Thyroid gland (tissue), 4 donors: ENCODE data around the gene RAPGEF4. TPM values are rescaled to one million over a fixed set of nuclear protein-coding genes. Genes with fewer than 3 reads are reported as not detected.

Experiments used
- DNase-seq, 2 donors: peaks; one replicate each; pipeline ENCODE4 v3.0.0-alpha.2; 2019
- H3K27ac ChIP-seq, 3 donors: fragments of 200-600 bp; sonication (generic); 1 replicate in 2 of 3; 2 replicates in 1 of 3; pipeline ENCODE4 v1.5.1; 2016 to 2019; ENCODE audit warnings: mild to moderate bottlenecking in 1 of 3, moderate library complexity in 1 of 3
- H3K27me3 ChIP-seq: fragments of 200-600 bp; sonication (generic); one replicate; pipeline ENCODE4 v1.5.1; 2019
- H3K36me3 ChIP-seq, 2 donors: fragments of 200-600 bp; sonication (generic); one replicate each; pipeline ENCODE4 v1.5.1; 2016 to 2019
- H3K4me1 ChIP-seq, 2 donors: fragments of 200-600 bp; sonication (generic); one replicate each; pipeline ENCODE4 v1.5.1; 2017 to 2019
- H3K4me3 ChIP-seq, 3 donors: fragments of 200-600 bp; sonication (generic); replicated peaks in 1 of 3; 1 replicate in 2 of 3; 2 replicates in 1 of 3; pipeline ENCODE4 v1.5.1; 2016; ENCODE audit warnings: mild to moderate bottlenecking in 1 of 3
- H3K9me3 ChIP-seq: fragments of 200-600 bp; sonication (generic); one replicate; pipeline ENCODE4 v1.5.1; 2017
- CTCF ChIP-seq, 6 experiments: fragments of 200-600 bp in 3 of 6; fragments of 450-650 bp in 3 of 6; sonication (generic) in 3 of 6; IDR thresholded peaks; one replicate each; pipeline ENCODE4 v1.5.1; 2016 to 2019; ENCODE audit warnings: antibody characterized with exemption in 6 of 6, mild to moderate bottlenecking in 2 of 6, inconsistent platforms in 1 of 6, moderate library complexity in 1 of 6
- POLR2A ChIP-seq, 2 donors: fragments of 450-650 bp; IDR thresholded peaks; one replicate each; pipeline ENCODE4 v1.6.1; 2017; ENCODE audit warnings: antibody characterized with exemption in 2 of 2, mild to moderate bottlenecking in 2 of 2, moderate library complexity in 1 of 2
- WGBS, 2 donors: methylation state at CpG; one replicate each; pipeline ENCODE4 v1.1.5; 2017; 5-methylcytosine and 5-hydroxymethylcytosine counted together
- intact Hi-C: fragments of 100-400 bp; cut with DNase I; formaldehyde crosslinking; loops from one replicate; pipeline ENCODE4 v1.15.1; 2023
- total RNA-seq, 4 donors: library from RNA; depleted of rRNA; stranded (reverse); fragments of >200 nt; gene quantifications; one replicate each; pipeline ENCODE4 v1.2.3, GENCODE V29; 2016

RAPGEF4 gene
- total RNA-seq, 4 donors from 2014 or later: 7.9 to 19.6 (median 12.1) TPM

DNA sequence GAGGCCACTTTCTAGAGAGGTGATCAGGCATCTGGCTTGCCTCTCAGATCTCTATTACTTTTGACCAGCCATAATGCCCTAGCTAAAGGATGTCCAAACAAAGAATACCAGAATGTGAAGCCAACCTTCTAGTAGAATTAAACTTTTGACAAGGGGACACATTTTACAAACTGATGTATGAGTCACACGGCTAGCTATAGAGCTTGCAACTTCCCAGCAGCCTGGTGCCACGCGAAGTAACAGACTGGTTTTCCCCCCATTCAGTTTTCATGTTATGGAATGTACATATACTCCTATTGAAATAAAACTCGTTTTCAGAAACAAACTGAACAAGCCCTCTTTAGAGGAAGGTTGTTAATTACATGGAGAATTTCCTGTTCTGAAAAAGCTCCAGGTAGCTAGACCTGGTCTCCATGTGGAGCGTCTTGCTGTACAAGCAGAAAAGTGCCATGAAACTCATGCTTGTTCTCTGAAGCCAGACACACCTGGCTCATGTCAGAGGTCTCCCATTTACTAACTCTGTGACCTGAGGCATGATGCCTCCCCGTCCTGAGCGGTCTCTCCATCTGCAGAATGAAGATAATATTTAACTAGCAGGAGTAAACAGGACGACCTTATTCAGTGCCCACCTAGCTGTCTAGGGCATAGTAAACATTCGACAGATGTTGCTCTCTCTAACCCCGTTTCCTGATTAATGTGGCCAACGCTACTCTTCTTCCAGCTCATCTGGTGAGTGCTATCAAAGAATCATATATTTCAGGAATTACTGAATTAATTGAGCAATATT lies 258.5 kb downstream of the RAPGEF4 start:
- Histone ChIP-seq H3K27ac (no peak overlapping the region), H3K4me1 (no peaks in the 10 kb centered on the region)
- intact Hi-C loops: no loop called here

GRCh38 chr2:172994864-172995263 lies 259.2 kb downstream of the RAPGEF4 start:
- no peak overlapping the region for H3K27ac ChIP-seq
- intact Hi-C loops: no loop called here
- TF ChIP-seq POLR2A (IDR thresholded peaks at IDR 0.05): no peak
- TF ChIP-seq CTCF (IDR thresholded peaks at IDR 0.05): no peak

More for the DNA sequence above, 258.5 kb downstream of the RAPGEF4 start:
- Histone ChIP-seq H3K27me3 (no peaks in the 10 kb centered on the region), H3K4me3 (no peak overlapping the region), H3K36me3 (no peaks in the 10 kb centered on the region), H3K9me3 (no peaks in the 10 kb centered on the region)
- TF ChIP-seq CTCF (IDR thresholded peaks at IDR 0.05) (no peak), POLR2A (IDR thresholded peaks at IDR 0.05) (no peak)
- no peak for DNase-seq
- WGBS, 2 donors: 83 to 85% methylated on average over 11 of the region's 11 CpGs

DNA sequence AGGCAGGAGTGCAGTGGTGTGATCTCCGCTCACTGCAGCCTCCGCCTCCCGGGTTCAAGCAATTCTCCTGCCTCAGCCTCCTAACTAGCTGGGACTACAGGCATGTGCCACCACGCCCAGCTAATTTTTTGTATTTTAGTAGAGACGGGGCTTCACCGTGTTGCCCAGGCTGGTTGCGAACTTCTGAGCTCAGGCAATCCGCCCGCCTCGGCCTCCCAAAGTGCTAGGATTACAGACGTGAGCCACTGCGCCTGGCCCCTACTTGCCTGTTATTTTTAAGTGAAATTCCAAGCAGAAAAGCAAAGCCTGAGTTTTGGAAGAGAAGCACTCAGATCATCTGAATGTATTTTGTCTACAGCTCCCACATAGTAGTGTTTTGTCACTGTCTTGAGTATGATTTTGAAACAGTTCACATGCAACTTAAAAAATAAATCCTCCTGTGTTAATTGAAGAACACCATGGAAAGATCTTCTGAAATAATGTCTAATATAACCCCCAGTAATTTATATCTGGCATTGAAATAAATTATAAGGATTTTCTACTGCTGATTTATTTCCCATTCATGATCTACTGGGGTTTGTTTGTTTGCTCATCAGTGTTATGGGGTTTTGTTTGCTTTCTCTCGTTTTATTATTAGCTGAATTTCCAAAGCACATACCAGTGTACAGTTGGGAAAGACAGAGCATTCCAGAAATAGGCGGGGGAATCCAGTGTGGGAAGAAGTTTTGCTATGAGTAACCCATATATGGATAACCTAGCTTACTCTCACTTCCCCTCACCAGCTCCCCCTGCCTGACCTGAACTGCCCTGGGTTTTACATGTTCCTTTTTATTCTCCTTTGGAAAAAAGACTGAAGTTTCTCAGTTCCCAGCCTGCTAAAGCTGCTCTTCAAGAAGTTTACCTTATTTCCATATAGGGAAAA lies 259.9 kb downstream of the RAPGEF4 start:
- no peak for DNase-seq
- Histone ChIP-seq H3K27me3 (no peaks in the 10 kb centered on the region), H3K9me3 (no peaks in the 10 kb centered on the region), H3K4me3 (no peak overlapping the region), H3K36me3 (no peaks in the 10 kb centered on the region), H3K27ac (no peak overlapping the region), H3K4me1 (no peaks in the 10 kb centered on the region)
- intact Hi-C loops: no loop called here
- TF ChIP-seq POLR2A (IDR thresholded peaks at IDR 0.05) (no peak), CTCF (IDR thresholded peaks at IDR 0.05) (no peak)
- WGBS, 2 donors: 71 to 74% methylated on average over 14 of the region's 14 CpGs

More at GRCh38 chr2:172994864-172995263, 259.2 kb downstream of the RAPGEF4 start:
- no peaks in the 10 kb centered on the region for H3K9me3 ChIP-seq
- H3K36me3 ChIP-seq: no peaks in the 10 kb centered on the region
- DNase-seq: no peak
- no peaks in the 10 kb centered on the region for H3K27me3 ChIP-seq
- H3K4me1 ChIP-seq: no peaks in the 10 kb centered on the region
- no peak overlapping the region for H3K4me3 ChIP-seq
- WGBS, 2 donors: 95 to 99% methylated on average over 2 of the region's 2 CpGs

- no peak overlapping the region for H3K4me3 ChIP-seq
- H3K4me1 ChIP-seq: no peaks in the 10 kb centered on the region
- DNase-seq: no peak
- no peaks in the 10 kb centered on the region for H3K9me3 ChIP-seq
- no peak for TF ChIP-seq CTCF (IDR thresholded peaks at IDR 0.05)
- TF ChIP-seq POLR2A (IDR thresholded peaks at IDR 0.05): no peak
- 71% methylated on average over 5 of the region's 5 CpGs for WGBS, 2 donors
- no peaks in the 10 kb centered on the region for H3K36me3 ChIP-seq
- no peaks in the 10 kb centered on the region for H3K27me3 ChIP-seq
- no peak overlapping the region for H3K27ac ChIP-seq
- intact Hi-C loops: no loop called here
These were observed 260.8 kb downstream of the RAPGEF4 start for GRCh38 chr2:172996387-172996961.
